Activated naive CD4-positive, alpha-beta T cell treated with anti-CD3 and anti-CD28 coated beads, Interleukin-2, amount 50 U/mL, for 16 hours (primary cell): Measurements from ENCODE around the gene POLE4.

Source experiments
- DNase-seq: peaks from one replicate; pipeline ENCODE4 v3.0.0-alpha.2; 2020

Gene POLE4

GRCh38 chr2:74941284-74941683 lies 17.2 kb upstream of the POLE4 start:
- no peak for DNase-seq

DNA sequence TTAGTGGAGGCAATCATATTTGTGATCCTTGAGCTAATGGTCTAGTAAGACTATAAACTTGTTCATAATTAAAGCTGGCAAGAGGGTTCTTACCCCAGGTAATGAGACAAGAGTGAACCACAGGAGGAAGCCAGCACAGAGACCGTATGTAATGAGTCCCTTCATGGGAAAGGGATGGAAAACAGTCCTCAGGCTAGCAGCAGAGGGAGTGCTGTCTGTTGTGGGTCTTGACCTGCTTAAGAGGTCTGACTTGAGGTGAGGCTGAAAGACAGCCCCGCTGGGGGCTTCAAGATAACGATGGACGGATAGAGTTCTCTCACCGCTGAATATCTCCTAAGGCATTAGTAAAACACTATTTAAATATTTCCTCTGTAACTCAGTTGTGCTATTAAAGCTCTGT lies 16.2 kb upstream of the POLE4 start:
- no peak for DNase-seq

DNA sequence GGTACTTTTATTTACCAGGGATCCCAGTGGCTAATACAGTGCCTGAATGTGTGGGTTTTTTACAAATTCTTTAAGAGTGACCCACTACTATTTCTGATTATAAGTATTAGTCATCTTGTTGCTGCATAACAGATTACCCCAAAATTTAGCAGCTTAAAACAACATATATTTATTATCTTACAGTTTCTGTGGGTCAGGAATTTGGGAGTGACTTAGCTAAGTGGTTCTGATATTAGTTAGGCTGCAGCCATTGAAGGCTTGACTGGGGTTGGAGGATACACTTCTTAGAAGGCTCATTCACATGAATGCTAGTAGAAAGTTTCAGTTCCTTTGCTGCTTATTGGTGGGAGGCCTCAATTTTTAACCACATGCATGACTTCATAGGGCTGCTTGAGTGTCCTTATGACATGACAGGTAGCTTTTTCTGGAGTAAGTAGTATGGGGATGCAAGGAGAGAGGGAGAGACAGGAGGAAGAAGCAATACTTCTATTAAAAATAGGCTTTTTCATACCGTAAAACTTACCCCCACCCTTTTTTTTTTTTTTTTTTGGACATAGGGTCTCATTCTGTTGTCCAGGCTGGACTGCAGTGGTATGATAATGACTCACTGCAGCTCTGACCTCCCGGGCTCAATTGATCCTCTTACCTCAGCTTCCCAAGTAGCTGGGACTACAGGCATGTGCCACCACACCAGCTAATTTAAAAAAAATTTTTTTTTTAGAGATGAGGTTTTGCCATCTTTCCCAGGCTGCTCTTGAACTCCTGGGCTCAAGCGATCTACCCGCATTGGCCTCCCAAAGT lies 13.3 kb upstream of the POLE4 start:
- DNase-seq = no peak

DNA sequence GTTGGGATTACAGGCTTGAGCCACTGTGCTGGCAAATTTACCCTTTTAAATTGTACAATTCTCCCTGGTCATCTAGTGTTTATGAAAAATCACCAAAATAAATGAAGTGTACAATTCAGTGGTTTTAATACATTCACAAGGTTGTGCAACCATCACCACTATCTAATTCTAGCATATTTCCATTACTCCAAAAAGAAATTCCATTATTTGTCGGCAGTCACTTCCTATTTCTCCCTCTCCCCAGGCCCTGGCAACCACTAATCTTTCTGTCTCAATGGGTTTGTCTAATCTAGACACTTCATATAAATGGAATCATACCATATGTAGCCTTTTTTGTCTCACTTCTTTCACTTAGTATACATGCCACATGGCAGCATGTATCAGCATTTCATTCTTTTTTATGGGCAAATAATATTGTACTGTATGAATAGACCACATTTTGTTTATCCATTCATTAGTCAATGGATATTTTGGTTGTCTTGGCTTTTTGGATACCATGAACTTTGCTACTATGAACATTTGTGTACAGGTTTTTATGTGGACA lies 12.6 kb upstream of the POLE4 start:
- no peak for DNase-seq

- no peak for DNase-seq
Observed at GRCh38 chr2:74947703-74948102, 10.7 kb upstream of the POLE4 start.

DNA sequence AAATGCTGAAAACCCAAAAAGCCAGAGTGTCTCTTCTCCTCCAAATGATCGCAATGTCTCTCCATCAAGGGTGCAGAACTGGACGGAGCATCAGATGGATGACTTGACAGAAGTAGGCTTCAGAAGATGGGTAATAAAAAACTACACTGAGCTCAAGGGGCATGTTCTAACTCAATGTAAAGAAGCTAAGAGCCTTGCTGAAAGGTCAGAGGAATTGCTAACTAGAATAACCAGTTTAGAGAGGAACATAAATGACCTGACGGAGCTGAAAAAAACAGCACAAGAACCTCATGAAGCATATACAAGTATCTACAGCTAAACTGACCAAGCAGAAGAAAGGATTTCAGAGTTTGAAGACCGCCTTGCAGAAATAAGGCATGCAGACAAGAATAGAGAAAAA lies 9.7 kb upstream of the POLE4 start:
- no peak for DNase-seq

DNA sequence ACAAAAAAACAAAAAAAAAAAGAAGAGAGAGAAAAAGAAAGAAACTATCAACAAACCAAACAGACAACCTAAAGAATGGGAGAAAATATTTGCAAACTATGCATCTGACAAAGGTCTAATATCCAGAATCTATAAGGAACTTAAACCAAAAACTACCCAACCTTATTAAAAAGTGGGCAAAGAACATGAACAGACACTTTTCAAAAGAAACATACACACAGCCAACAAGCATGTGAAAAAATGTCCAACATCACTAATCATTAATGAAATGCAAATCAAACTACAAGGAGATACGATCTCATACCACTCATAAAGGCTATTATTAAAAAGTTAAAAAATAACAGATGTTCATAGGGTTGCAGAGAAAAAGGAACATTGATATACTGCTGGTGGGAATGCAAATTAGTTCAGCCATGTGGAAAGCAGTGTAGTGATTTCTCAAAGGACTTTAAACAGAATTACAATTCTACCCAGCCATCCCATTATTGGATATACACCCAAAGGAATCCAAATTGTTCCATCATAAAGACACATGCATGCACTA lies 7.2 kb upstream of the POLE4 start:
- DNase-seq = no peak

- no peak for DNase-seq
Observed at GRCh38 chr2:74952575-74952974, 5.9 kb upstream of the POLE4 start.

- no peak for DNase-seq
Observed at GRCh38 chr2:74953796-74954499, 4.5 kb upstream of the POLE4 start.

DNA sequence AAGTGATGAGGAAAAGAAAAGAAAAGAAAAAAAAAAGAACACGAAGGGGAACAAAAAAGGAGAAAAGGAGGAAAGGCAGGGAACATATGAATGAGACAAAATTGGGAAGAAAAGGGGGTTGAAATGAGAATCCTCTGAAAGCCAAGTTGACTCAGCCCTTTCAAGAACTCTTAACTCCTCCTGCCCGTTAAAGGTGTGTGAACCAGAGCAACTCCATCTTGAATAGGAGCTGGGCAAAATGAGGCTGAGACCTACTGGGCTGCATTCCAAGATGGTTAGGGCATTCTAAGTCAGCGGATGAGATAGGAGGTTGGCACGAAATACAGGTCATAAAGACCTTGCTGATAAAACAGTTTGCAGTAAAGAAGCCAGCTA lies 4.0 kb upstream of the POLE4 start:
- DNase-seq = no peak

GRCh38 chr2:74957886-74958273 lies 563 bp upstream of the POLE4 start:
- DNase-seq = no peak

DNA sequence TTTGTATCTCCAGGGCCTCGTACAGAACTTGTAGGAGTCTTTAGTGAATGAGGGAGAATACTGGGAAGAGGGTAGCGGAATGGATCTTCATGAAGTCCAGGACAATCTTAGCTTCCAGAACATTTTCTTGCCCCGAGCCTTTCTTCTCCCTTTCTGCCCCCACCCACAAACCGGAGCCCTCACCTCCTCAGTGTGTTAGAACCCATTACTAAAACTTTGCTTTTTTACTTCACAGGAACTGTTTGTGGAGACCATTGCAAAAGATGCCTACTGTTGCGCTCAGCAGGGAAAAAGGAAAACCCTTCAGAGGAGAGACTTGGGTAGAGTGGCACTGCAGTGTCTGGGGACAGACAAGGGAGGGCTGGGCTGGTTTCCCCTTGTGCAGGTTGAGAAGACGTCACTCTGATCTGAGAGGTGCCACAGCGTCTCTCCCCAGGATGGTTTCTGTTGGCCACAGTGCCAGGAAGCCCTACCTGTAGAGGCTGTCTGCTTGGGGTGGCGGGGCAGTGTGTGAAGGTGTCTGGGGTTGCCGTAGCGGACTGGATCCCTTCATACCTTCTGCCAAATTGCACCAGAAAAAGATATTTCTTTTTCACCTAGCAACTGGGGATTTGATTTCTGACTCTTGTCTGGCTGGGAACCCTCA lies 786 bp downstream of the POLE4 start:
- no peak for DNase-seq

DNA sequence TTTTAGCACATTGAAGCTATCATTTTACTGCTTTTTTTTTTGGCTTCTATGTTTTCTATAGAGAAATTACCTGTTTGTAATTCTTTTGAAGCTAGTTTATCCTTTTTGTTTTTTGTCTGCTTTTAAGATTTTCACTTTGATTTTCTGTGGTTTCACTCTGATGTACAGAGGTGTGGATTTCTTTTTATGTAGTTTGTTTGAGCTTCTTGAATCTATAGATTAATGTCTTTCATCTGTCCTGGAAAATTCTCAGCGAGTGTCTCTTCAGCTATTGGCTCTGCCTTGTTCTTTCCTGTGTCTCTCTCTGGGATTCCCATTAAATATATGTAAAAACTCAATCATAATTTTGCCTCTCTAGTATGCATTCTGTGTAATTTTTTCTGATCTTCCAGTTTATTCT lies 8.4 kb downstream of the POLE4 start:
- no peak for DNase-seq

DNA sequence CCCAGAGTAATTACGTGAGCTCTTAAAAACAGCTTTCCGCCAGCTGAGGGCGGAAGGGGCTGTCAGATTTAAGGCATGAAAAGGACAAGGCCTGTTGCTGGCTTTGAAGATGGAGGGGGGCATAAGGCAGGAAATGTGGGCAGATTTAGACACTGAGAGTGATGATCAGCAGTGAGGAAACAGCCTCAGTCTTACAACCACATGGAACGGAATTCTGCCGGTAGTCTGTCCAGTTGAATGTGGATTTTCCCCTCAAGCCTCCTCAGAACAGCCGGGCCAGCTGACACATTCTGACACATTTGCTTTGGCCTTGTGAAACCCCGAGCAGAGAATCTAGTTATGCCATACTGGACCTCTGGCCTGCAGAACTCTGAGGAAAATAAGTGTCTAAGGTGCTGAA lies 16.6 kb downstream of the POLE4 start:
- DNase-seq = no peak

GRCh38 chr2:74979844-74980243 lies 21.4 kb downstream of the POLE4 start:
- DNase-seq = no peak

DNA sequence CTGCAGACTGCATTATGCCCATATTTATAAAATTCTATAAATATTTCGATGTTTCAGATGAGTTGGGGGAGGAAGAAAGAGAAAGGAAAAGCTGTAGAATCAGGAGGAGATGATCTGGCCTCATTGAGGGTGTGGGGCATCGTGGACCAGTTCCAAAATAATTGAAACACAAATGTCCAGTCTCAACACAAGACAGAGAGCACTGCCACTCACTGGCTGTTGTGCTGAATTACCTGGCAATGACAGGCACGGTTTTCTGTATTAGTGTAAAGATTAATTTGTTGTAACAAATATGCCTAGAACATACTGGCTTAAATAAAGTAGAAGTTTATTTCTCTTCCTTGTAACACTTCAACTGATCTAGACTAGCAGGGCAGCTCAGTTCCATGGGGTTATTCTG lies 24.1 kb downstream of the POLE4 start:
- DNase-seq = no peak

DNA sequence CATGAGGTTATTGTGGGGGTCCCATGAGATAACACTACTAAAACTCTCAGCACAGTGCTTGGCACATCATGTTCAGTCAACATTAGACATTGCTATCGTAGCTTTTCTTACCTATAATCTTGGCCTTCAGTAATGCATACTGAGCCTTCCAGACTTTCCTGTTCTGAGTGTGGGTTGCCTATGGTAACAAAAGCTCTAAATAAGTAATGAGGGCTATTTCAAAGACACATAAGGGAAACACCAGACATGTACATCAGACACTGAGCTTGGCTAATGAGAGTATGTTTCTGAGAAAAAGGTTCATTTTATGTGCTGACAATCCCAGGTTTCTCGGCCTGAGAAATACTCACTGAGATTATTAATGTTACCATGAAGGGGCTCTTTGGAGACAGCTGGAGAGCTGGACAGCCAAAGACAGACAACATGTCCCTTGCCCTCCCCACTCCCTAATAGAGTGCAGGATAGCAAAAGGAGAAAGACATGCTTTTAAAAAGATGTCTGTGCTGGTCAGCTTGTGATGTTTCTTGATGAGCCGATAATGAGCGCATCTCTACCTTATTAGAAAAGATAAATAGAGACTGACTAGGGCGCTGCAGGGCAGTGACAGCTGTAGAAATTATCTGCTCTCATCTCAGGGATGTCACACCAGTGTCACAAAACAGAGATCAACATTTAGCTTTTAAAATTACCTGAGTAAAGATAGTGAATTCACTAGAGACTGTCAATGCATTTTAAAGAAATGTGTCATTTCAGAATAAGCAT lies 25.4 kb downstream of the POLE4 start:
- no peak for DNase-seq

GRCh38 chr2:74984947-74985637 lies 26.6 kb downstream of the POLE4 start:
- no peak for DNase-seq

DNA sequence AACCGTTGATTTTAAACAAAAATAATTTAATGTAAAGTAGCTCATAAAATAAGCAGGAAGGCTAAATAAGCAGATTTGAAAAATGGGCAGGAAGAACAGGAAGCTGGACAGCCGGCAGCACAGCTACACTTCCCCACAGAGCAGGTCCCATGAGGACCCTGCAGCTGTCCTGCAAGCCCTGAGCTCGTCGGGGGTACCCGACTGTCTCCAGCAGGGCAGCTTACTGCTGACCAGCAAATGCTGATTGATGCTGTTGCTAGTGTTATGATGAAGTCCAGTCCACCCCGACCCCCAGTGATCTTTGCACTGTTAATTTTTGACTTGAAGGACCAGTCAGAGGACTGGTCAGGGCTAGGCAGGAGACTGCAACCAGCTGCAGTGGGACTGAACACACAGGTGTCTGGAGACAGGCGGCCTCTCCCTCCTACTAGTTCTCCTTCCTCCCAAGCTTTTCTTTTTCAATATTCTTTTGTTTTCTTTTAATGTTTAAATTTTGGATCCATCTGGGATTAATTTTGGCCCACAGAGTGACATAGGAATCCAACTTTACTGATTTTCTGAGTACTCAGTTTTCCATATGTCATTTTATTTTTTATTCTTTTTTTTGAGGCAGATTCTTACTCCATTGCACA lies 27.7 kb downstream of the POLE4 start:
- no peak for DNase-seq

- DNase-seq = no peak
Observed at GRCh38 chr2:74991977-74992376, 33.5 kb downstream of the POLE4 start.

DNA sequence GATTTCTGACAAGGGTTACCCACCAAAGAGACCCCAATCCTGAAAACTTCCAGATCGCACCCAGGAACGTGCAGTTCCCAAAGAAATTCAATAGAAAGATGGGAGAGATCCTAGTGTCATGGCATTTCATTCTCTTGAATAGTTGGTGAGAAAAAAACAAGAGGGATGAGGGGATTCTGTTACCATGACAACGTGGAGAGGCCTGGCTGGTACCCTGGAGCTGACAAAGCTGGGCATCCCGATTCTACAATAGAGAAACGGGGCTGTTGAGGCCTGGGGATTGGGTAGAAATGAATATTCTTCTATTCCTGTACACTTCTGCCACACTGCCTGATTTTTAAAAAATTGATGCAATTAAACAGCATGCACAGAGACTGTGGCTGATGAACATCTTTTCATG lies 41.0 kb downstream of the POLE4 start:
- DNase-seq = no peak

DNA sequence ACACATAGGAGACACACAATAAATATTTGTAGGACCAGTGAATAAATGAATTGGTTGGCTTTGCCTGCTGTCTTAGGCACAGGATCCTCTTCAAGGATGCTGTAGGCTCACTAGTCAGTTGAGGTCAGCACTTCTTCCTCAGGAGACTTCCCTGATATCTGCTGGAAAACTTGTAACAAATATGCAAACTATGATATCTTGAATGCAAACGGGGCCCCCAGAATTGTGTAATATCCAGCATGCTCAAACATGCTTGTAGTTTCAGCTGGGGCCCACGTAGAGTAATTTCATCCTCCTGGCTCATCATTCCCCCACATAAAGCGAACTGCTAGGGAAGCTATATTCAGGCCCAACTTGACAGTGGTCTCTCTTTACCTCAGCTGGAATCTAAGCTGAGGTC lies 43.6 kb downstream of the POLE4 start:
- no peak for DNase-seq
